Measurements from ENCODE around the gene STATH. TPM values are rescaled to one million over a fixed set of nuclear protein-coding genes. Genes with fewer than 3 reads are reported as not detected.

Gene STATH, protein sequence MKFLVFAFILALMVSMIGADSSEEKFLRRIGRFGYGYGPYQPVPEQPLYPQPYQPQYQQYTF
- not detected for total RNA-seq

DNA sequence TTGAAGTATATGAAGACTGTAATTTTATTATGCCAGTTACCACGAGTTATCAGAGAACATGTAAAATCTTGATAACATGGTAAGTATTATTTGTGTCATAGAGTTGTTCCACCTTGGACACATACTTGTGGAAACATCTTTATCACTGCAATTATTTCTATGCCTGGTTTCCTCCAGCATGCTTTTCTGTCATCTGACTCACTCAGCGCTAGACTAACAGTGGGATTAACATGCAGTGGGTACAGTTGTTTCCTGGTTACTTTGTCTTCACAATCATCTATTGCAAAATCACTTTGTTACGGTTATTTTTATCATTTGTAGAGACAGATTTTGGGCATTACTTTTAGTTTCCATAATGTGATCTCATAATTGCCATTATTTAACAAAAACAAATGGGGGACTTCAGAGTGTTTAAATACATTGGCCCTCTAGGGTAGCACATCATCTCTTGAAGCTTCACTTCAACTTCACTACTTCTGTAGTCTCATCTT lies at the start of gene STATH:
STATH (plus strand) TSS at position 441 of the 491 bp plus-strand sequence. CDS start 2,472 bp downstream, outside the sequence.
- DNase-seq, result no peak
- H3K36me3 Mint-ChIP-seq (ENCODE audit: low read depth), result no peaks in the 10 kb centered on the region
- H3K4me3 Mint-ChIP-seq, result no peak within 1 kb of the TSS
- H3K27ac Mint-ChIP-seq, result no peak within 1 kb of the TSS
- POLR2A ChIA-PET, result no interaction called here
- H3K4me1 Mint-ChIP-seq (ENCODE audit: low read depth), result no peaks in the 10 kb centered on the region
- no peaks in the 10 kb centered on the region for H3K9me3 Mint-ChIP-seq (ENCODE audit: insufficient read depth)
- CTCF ChIA-PET, result no interaction called here
- ATAC-seq, result no peak
- H3K27me3 Mint-ChIP-seq (ENCODE audit: low read depth), result no peaks in the 10 kb centered on the region

DNA sequence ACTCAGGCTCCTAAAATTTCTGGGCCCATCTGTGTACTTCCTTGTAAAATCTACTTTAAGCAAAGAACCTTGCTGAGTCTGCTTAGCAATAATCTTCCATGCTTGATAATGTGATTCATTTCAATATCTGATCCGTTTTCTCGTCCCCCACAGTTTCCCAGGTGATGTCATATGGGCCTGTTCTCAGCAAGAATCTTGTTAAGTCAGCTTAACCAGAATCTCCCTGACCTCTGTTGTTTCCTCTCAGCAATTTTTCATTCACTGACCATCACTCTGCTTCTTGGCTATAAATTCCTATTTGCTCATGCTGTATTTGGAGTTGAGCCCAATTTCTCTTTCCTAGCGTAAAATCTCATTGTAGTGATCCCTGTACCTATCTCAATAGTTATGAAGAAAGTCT lies 44.2 kb upstream of the STATH start:
- no peaks in the 10 kb centered on the region for H3K4me1 Mint-ChIP-seq (ENCODE audit: low read depth)
- no peak for ATAC-seq
- POLR2A ChIA-PET, result no interaction called here
- no peaks in the 10 kb centered on the region for H3K27me3 Mint-ChIP-seq (ENCODE audit: low read depth)
- H3K27ac Mint-ChIP-seq, result no peak overlapping the region
- CTCF ChIA-PET, result no interaction called here
- H3K36me3 Mint-ChIP-seq (ENCODE audit: low read depth), result no peaks in the 10 kb centered on the region
- DNase-seq, result no peak
- no peaks in the 10 kb centered on the region for H3K9me3 Mint-ChIP-seq (ENCODE audit: insufficient read depth)
- H3K4me3 Mint-ChIP-seq, result no peak overlapping the region

DNA sequence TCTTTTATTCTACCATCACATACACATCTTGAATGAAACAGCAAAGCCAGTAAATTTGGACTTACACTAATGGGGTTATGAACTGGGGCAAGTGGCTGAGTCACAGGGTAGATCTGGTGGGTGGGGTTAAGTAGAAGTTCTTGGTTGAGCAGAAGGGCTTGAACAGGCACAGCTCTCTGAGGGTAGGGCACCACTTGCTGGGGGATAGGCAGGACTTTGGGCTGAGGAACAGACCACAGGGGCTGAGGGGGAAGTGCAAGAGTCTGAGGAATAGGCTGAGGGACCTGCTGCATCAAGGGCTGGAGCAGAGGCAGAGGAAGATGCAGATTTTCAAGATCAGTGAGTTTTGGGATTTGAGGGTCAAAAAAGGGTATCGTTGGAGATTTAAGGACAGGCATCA lies 38.6 kb upstream of the STATH start:
- H3K4me3 Mint-ChIP-seq, result no peak overlapping the region
- H3K9me3 Mint-ChIP-seq (ENCODE audit: insufficient read depth), result no peaks in the 10 kb centered on the region
- DNase-seq, result no peak
- H3K27ac Mint-ChIP-seq, result no peak overlapping the region
- ChIA-PET POLR2A (no interaction called here), CTCF (no interaction called here)
- H3K4me1 Mint-ChIP-seq (ENCODE audit: low read depth), result no peaks in the 10 kb centered on the region
- ATAC-seq, result no peak
- no peaks in the 10 kb centered on the region for H3K36me3 Mint-ChIP-seq (ENCODE audit: low read depth)
- no peaks in the 10 kb centered on the region for H3K27me3 Mint-ChIP-seq (ENCODE audit: low read depth)

DNA sequence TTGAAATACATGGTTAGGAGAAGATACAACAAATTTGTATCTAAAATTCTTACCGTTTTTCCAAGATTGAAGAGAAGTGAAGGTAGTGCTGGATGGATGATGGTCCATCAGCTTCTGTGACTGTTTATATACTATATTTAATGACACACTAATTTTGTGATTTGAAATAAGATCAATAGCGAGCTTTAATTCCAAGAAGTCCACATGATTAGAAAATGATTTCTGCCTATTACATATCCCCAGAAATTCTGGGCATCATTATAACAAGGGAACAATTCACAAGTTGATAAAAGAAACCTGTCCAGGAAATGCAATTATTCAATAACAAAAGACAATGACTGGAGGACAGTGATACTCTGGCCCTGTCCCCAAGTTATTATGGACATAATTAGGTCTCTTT lies 30.1 kb upstream of the STATH start, which contains the start of gene CSN2:
CSN2 (minus strand) TSS at position 101 of the 400 bp plus-strand sequence. CDS start 4,733 bp downstream, outside the sequence.
- Mint-ChIP-seq H3K9me3 (ENCODE audit: insufficient read depth) (no peaks in the 10 kb centered on the region), H3K27ac (no peak within 1 kb of the TSS), H3K27me3 (ENCODE audit: low read depth) (no peaks in the 10 kb centered on the region), H3K4me3 (no peak within 1 kb of the TSS), H3K4me1 (ENCODE audit: low read depth) (no peaks in the 10 kb centered on the region), H3K36me3 (ENCODE audit: low read depth) (no peaks in the 10 kb centered on the region)
- no peak for ATAC-seq
- CTCF ChIA-PET, result no interaction called here
- DNase-seq, result no peak
- POLR2A ChIA-PET, result no interaction called here

DNA sequence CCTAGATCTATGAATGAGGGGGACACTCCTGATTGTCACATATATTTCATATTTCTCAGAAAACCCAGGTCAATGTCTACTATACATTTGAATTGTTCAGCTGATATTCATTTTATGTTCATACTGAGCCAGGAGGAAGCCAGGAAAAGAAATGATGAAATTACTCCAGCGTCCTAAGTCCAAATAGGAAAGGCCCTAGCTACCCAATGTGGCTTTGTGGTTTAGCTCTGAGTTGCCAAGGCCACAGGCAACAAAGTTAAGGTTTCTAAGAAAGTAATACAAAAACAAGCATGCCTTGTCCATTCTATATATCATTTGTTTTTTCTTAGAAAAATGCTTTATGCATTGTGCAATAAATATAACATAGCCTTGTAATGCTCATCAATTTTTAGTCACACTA lies 25.7 kb upstream of the STATH start:
- Mint-ChIP-seq H3K27me3 (ENCODE audit: low read depth) (no peaks in the 10 kb centered on the region), H3K4me1 (ENCODE audit: low read depth) (no peaks in the 10 kb centered on the region)

GRCh38 chr4:69974631-69975030 lies 21.1 kb upstream of the STATH start:
- ChIA-PET CTCF (no interaction called here), POLR2A (no interaction called here)
- Mint-ChIP-seq H3K4me1 (ENCODE audit: low read depth) (no peaks in the 10 kb centered on the region), H3K36me3 (ENCODE audit: low read depth) (no peaks in the 10 kb centered on the region), H3K27me3 (ENCODE audit: low read depth) (no peaks in the 10 kb centered on the region), H3K4me3 (no peak overlapping the region), H3K9me3 (ENCODE audit: insufficient read depth) (no peaks in the 10 kb centered on the region), H3K27ac (no peak overlapping the region)
- ATAC-seq, result no peak
- DNase-seq, result no peak

More for the DNA sequence above, 25.7 kb upstream of the STATH start:
- H3K36me3 Mint-ChIP-seq (ENCODE audit: low read depth), result no peaks in the 10 kb centered on the region
- no peak for DNase-seq
- no peaks in the 10 kb centered on the region for H3K9me3 Mint-ChIP-seq (ENCODE audit: insufficient read depth)
- ChIA-PET POLR2A (no interaction called here), CTCF (no interaction called here)
- no peak for ATAC-seq
- no peak overlapping the region for H3K4me3 Mint-ChIP-seq
- no peak overlapping the region for H3K27ac Mint-ChIP-seq

DNA sequence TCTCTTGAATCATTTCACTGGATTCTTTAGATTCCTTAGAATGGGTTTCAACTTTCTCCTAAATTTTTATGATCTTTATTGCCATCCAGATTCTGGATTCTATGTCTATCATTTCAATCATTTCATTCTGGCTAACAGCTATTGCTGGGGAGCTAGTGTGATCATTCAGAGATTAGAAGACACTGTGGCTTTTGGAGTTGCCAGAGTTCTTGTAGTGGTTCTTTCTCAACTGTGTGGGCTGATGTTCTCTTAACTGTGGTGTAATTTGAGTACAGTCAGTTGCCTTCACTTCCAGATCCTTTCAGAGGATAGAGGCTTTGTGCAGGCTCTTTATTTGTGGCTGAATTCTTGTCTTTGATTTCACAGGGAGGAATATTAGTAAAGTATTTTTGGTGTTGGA lies 18.2 kb upstream of the STATH start:
- Mint-ChIP-seq H3K9me3 (ENCODE audit: insufficient read depth) (no peaks in the 10 kb centered on the region), H3K27me3 (ENCODE audit: low read depth) (no peaks in the 10 kb centered on the region), H3K27ac (no peak overlapping the region), H3K36me3 (ENCODE audit: low read depth) (no peaks in the 10 kb centered on the region), H3K4me3 (no peak overlapping the region), H3K4me1 (ENCODE audit: low read depth) (no peaks in the 10 kb centered on the region)
- DNase-seq (no peak), ATAC-seq (no peak)
- ChIA-PET CTCF (no interaction called here), POLR2A (no interaction called here)

DNA sequence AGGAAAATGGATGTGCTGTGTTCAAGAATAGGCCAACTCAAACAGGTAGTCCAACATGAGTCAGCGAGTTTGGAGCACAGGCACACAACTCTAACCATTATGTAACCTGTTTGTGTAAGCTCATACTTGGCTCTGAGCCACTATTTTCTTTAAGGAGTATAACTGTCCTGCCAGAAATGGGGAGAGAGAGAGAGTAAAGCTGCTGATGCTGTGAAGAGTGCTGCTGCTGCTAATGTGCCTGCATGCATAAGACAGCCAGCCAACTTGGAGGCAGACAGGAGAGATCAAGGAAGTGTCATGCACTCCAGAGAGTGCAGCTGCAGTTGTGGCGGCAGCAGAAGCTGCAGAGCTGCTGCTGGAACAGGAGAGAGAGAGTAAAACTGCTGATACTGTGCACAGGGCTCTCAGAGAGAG lies 11.7 kb upstream of the STATH start:
- Mint-ChIP-seq H3K36me3 (ENCODE audit: low read depth) (no peaks in the 10 kb centered on the region), H3K4me1 (ENCODE audit: low read depth) (no peaks in the 10 kb centered on the region), H3K27ac (no peak overlapping the region), H3K27me3 (ENCODE audit: low read depth) (no peaks in the 10 kb centered on the region), H3K9me3 (ENCODE audit: insufficient read depth) (no peaks in the 10 kb centered on the region), H3K4me3 (no peak overlapping the region)
- no peak for DNase-seq
- ChIA-PET POLR2A (no interaction called here), CTCF (no interaction called here)
- ATAC-seq, result no peak

GRCh38 chr4:69986663-69987062 lies 9.1 kb upstream of the STATH start:
- Mint-ChIP-seq H3K4me3 (no peak overlapping the region), H3K27ac (no peak overlapping the region), H3K27me3 (ENCODE audit: low read depth) (no peaks in the 10 kb centered on the region), H3K36me3 (ENCODE audit: low read depth) (no peaks in the 10 kb centered on the region), H3K9me3 (ENCODE audit: insufficient read depth) (no peaks in the 10 kb centered on the region), H3K4me1 (ENCODE audit: low read depth) (no peaks in the 10 kb centered on the region)
- DNase-seq (no peak), ATAC-seq (no peak)
- CTCF ChIA-PET, result no interaction called here
- POLR2A ChIA-PET, result no interaction called here

DNA sequence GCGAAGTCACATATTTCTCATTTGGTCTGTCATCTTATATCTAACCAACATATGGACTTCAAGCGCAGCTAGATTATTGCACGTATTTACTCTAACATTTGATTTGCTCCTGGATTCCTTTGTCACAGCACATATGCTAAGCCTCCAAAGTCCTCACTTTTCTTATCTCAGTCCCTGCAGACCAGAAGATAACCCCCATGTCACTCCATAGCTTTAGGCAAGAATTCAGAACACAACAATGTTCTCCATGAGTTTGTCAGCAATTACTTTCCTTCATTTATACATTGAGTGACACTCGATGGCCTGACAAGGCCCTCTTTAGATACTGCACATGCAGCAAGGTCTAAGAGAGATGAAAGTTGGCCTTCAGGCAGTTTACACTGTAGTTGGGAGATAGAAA lies 4.8 kb upstream of the STATH start:
- H3K4me1 Mint-ChIP-seq (ENCODE audit: low read depth), result no peaks in the 10 kb centered on the region
- ChIA-PET CTCF (no interaction called here), POLR2A (no interaction called here)
- H3K36me3 Mint-ChIP-seq (ENCODE audit: low read depth), result no peaks in the 10 kb centered on the region
- no peak overlapping the region for H3K4me3 Mint-ChIP-seq
- DNase-seq (no peak), ATAC-seq (no peak)
- H3K27ac Mint-ChIP-seq, result no peak overlapping the region
- no peaks in the 10 kb centered on the region for H3K9me3 Mint-ChIP-seq (ENCODE audit: insufficient read depth)
- no peaks in the 10 kb centered on the region for H3K27me3 Mint-ChIP-seq (ENCODE audit: low read depth)

DNA sequence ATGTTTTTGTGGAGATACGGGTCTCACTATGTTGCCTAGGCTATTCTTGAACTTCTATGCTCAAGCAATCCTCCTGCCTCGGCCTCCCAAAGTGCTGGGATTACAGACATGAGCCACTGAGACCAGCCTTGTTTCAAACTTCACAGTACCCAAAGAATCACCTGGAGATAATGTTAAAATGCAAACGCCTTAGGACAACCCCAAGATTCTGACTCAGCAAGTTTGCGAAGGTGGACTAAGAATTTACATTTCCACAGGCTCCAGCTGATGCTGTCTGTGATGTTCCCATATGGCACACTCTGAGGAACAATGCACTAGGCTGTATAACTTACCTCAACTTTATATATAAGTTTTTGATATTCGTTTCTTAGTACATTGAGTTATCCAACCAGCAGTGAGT lies 984 bp upstream of the STATH start:
- H3K27ac Mint-ChIP-seq, result no peak overlapping the region

GRCh38 chr4:69999420-69999819 lies 3.7 kb downstream of the STATH start:
- H3K27me3 Mint-ChIP-seq (ENCODE audit: low read depth), result no peaks in the 10 kb centered on the region
- no peaks in the 10 kb centered on the region for H3K36me3 Mint-ChIP-seq (ENCODE audit: low read depth)
- POLR2A ChIA-PET, result no interaction called here
- H3K4me3 Mint-ChIP-seq, result no peak overlapping the region
- CTCF ChIA-PET, result no interaction called here
- DNase-seq, result no peak
- H3K4me1 Mint-ChIP-seq (ENCODE audit: low read depth), result no peaks in the 10 kb centered on the region
- no peak overlapping the region for H3K27ac Mint-ChIP-seq
- no peak for ATAC-seq
- H3K9me3 Mint-ChIP-seq (ENCODE audit: insufficient read depth), result no peaks in the 10 kb centered on the region

More for the DNA sequence above, 984 bp upstream of the STATH start:
- H3K4me1 Mint-ChIP-seq (ENCODE audit: low read depth), result no peaks in the 10 kb centered on the region
- H3K4me3 Mint-ChIP-seq, result no peak overlapping the region
- CTCF ChIA-PET, result no interaction called here
- POLR2A ChIA-PET, result no interaction called here
- H3K27me3 Mint-ChIP-seq (ENCODE audit: low read depth), result no peaks in the 10 kb centered on the region
- no peaks in the 10 kb centered on the region for H3K36me3 Mint-ChIP-seq (ENCODE audit: low read depth)
- DNase-seq, result no peak
- no peaks in the 10 kb centered on the region for H3K9me3 Mint-ChIP-seq (ENCODE audit: insufficient read depth)
- ATAC-seq, result no peak

GRCh38 chr4:70000711-70001110 lies 4.9 kb downstream of the STATH start:
- ATAC-seq (no peak), DNase-seq (no peak)
- ChIA-PET CTCF (no interaction called here), POLR2A (no interaction called here)
- Mint-ChIP-seq H3K27me3 (ENCODE audit: low read depth) (no peaks in the 10 kb centered on the region), H3K36me3 (ENCODE audit: low read depth) (no peaks in the 10 kb centered on the region), H3K27ac (no peak overlapping the region), H3K4me3 (no peak overlapping the region), H3K9me3 (ENCODE audit: insufficient read depth) (no peaks in the 10 kb centered on the region), H3K4me1 (ENCODE audit: low read depth) (no peaks in the 10 kb centered on the region)

Data from activated CD8-positive, alpha-beta T cell treated with anti-CD3 and anti-CD28 coated beads, Interleukin-2, amount 10 ng/mL, durations not matched to agents 7 days and 5 days (primary cell).